IPS-11a (cell line): ENCODE data around the gene DDX6.
"Not testable (repeated sequence)": the region's sequence is repeated elsewhere in the genome, so short reads cannot be mapped to it uniquely, and the experiment has no call there.

ENCODE experiments used
- H3K4me3 ChIP-seq: one replicate; pipeline ENCODE4 v1.5.1; 2013; ENCODE audit warnings: low read depth, low read length, control low read depth

DDX6 gene

DNA sequence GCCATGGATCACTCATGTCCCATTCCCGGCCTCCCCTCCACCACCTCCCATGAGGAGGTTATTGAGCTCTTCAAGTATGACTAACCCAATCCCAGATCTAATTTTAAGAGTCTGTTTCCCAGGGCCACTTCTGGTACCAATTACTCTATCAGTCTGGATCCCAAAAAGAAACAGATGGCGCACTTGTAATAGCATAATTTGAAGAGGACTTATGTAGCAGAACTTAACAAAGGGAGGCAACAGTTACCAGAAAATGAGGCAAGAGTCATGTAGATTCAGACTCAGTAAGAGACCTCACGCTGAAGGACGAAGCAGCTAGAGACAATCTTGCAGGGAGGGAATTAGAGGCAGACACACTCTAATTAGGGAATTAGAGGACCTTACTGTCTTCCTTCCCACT, 46.9 kb downstream of the DDX6 start:
- no peak overlapping the region for H3K4me3 ChIP-seq

DNA sequence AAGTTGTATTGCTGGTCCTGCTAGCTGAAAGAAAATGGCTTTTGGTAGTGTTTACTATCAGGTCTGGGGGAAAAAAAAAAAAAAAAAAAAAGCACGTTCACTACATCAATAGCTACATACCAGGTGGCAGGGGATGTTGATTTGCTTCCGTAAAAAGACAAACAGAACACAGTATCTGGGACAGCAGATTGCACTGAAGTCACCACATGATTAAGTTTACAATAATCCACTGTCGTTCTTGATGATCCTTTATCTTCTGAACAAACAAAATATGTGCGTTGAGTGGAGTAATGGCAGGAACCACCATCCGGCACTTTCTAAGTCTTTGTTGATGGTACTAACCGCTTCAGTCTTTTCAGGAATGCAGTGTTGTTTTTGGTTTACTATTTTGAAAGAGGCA, 48.7 kb downstream of the DDX6 start:
- H3K4me3 ChIP-seq: no peak overlapping the region

DNA sequence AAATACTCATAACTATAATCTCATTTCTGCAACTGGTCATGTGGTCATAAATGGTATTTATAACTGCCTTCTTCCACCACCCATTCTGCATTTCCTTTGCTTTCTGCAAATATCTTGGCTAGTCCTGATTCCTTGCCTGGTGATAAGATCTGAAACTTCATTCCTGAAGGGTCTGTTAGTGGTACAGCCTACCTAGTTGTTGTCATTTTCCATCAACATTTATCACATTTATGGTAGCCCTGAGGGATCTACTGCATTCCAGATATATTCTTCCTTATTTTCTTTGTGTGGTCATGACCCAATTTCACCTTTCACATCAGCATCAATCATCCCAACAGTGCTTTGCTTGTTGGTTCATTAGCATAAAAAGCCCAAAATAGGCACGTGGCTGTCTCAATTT, 50.1 kb downstream of the DDX6 start:
- no peak overlapping the region for H3K4me3 ChIP-seq

GRCh38 chr11:118735203-118735602, 55.8 kb downstream of the DDX6 start:
- H3K4me3 ChIP-seq: no peak overlapping the region

GRCh38 chr11:118734031-118734430, 56.9 kb downstream of the DDX6 start:
- no peak overlapping the region for H3K4me3 ChIP-seq

- not testable (repeated sequence) for H3K4me3 ChIP-seq
Observed at GRCh38 chr11:118729753-118730152, 61.2 kb downstream of the DDX6 start.

GRCh38 chr11:118728112-118728511, 62.9 kb downstream of the DDX6 start:
- not testable (repeated sequence) for H3K4me3 ChIP-seq

DNA sequence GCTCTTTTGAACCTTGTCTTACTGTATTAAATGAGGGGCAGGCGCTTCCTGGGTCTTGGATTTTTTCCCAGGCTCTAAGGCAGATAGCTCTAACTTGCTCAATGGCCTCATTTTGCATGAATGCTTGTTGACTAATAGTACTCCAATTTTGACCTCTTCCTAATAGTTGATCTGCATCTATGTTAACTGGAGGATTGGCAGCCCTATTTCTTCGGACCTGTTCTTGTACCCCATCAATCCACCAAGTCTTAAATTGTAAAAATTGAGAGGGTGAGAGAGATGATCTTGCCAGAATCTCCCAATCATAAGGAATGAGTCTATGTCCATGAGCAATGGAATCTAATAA, 63.3 kb downstream of the DDX6 start:
- not testable (repeated sequence) for H3K4me3 ChIP-seq

- not testable (repeated sequence) for H3K4me3 ChIP-seq
Observed at GRCh38 chr11:118727001-118727720, 63.8 kb downstream of the DDX6 start.

- H3K4me3 ChIP-seq: not testable (repeated sequence)
Observed at GRCh38 chr11:118721478-118722015, 69.4 kb downstream of the DDX6 start.

GRCh38 chr11:118720740-118721139, 70.2 kb downstream of the DDX6 start:
- H3K4me3 ChIP-seq: peak overlapping the region; percentile 62

DNA sequence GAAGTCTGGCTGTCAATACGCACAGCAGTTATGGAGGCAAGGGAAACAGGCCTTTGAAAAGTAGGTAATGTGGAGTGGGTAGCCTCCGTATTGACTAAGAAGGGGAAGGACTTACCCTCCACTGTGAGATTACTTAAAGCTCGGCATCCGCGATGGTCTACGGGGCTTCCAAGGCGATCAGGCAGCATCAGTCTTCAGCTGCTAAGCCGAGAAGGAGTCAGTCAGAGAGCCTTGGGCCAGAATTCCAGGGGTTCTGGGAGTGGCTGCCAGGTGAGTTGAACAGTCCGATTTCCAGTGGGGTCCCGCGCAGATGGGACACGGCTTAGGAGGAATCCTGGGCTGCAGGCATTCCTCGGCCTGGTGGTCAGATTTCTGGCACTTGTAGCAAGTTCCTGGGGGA, 70.9 kb downstream of the DDX6 start:
- peak overlapping the region; percentile 62 for H3K4me3 ChIP-seq

GRCh38 chr11:118718562-118718961, 72.4 kb downstream of the DDX6 start:
- H3K4me3 ChIP-seq: not testable (repeated sequence)

- not testable (repeated sequence) for H3K4me3 ChIP-seq
Observed at GRCh38 chr11:118717733-118718132, 73.2 kb downstream of the DDX6 start.

DNA sequence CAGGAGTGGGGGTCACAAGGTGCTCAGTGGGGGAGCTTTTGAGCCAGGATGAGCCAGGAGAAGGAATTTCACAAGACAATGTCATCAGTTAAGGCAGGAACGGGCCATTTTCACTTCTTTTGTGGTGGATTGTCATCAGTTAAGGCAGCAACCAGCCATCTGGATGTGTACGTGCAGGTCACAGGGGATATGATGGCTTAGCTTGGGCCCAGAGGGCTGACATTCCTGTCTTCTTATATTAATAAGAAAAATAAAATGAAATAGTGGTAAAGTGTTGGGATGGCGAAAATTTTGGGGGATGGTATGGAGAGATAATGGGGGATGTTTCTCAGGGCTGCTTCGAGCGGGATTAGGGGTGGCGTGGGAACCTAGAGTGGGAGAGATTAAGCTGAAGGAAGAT, 73.7 kb downstream of the DDX6 start:
- H3K4me3 ChIP-seq: not testable (repeated sequence)

GRCh38 chr11:118715837-118716260, 75.1 kb downstream of the DDX6 start:
- no peak overlapping the region for H3K4me3 ChIP-seq

DNA sequence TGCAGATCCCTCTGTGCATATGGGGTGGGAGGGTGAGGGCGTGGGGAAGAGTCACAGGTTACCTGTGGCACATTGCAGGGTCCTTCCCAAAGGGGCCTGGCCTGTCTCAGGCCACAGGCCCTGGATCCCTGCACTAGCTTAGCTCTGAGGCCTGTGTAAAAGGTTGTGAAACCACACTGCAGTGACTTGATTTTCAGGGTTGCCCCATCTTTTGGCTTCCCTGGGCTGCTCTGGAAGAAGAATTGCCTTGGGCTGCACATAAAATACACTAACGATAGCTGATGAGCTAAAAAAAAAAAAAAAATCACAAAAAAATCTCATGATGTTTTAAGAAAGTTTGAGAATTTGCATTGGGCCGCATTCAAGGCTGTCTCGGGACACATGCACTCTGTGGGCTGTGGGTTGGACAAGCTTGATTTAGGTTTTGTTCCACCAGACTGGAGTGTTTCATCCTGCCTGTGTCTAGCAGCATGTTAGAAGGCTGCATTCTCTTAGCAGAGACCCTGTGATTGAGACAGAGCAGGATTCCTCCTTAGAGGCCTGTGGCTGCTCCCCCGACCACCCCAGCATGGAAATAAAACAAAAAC, 75.6 kb downstream of the DDX6 start:
- no peak overlapping the region for H3K4me3 ChIP-seq

DNA sequence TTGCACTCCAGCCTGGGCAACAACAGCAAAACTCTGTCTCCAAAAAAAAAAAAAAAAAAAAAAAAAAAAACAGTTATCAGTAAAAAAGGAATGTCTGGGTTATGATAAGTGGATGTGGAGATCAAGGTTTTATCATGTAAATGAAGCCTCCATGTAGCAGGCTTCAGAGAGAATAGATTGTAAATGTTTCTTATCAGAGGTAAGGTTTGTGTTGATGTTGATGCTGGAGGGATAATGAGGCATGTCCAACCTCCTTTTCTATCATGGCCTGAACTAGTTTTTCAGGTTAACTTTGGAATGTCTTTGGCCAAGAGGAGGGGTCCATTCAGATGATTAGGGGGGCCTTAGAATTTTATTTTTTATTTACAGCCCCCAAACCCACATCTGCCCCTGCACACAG, 76.1 kb downstream of the DDX6 start:
- no peak overlapping the region for H3K4me3 ChIP-seq

- H3K4me3 ChIP-seq: not testable (repeated sequence)
Observed at GRCh38 chr11:118714416-118714815, 76.5 kb downstream of the DDX6 start.

DNA sequence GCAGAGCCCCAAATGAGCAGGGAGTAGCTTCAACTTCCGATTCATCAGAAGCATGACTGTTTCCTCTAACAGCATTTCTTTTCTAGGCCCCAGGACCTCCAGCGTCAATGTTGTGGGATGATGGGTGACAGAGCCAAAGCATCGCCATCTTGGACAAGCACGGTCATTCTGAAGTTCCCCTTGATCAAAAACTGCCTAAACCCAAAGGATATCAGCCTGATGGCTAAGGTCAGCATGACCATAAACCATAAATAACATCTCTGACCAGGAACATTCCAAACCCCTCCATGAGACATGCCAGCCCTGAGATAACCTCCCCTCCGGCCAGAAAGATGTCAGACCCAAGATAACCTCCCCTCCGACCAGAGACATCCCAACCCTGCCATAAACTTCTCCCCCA, 82.7 kb downstream of the DDX6 start:
- no peak overlapping the region for H3K4me3 ChIP-seq

- H3K4me3 ChIP-seq: no peak overlapping the region
Observed at GRCh38 chr11:118706546-118706825, 84.5 kb downstream of the DDX6 start.

DNA sequence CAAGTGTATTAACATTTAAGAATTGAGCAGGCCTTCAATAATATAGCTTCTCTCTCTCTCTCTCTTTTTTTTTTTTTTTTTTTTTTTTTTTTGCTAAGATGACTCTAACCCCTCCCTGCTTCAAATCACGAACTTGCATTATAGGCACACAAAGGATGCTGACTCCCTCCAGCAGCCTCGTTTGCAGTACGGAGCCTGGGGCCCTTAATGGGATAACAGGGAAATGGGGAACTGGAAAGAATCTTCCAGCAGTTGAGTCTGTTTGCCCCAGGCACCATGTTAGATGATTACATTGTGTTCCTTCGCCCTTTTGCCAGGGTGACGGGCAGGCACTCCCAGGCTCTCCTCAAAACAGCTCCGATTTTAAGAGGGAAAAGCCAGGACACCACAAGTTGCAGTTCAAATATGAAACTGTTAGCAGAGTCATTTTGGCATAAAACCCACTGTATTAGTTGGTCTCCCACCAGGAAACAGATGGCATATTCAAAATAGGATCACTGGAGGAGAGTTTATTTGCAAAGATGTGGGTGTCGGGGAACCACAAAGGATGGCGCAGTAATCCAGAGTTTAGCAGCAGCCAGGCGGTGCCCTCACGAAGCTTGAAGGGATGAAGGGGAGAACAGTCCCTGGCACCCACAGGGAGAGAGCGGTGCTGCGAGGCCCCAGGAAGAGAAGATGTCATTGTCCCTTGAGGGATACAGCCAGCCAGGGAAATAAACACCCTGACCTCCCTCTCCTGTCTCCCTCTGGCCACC, 85.0 kb downstream of the DDX6 start:
- H3K4me3 ChIP-seq: no peak overlapping the region
